Measurements from ENCODE around the gene CARS2. TPM values are rescaled to one million over a fixed set of nuclear protein-coding genes. Genes with fewer than 3 reads are reported as not detected.
"Not testable (repeated sequence)": the region's sequence is repeated elsewhere in the genome, so short reads cannot be mapped to it uniquely, and the experiment has no call there.

Gene CARS2
- total RNA-seq, 4 donors from 2014 or later: 49.0 to 78.1 (median 68.4) TPM

- TF ChIP-seq, protein P1, sequence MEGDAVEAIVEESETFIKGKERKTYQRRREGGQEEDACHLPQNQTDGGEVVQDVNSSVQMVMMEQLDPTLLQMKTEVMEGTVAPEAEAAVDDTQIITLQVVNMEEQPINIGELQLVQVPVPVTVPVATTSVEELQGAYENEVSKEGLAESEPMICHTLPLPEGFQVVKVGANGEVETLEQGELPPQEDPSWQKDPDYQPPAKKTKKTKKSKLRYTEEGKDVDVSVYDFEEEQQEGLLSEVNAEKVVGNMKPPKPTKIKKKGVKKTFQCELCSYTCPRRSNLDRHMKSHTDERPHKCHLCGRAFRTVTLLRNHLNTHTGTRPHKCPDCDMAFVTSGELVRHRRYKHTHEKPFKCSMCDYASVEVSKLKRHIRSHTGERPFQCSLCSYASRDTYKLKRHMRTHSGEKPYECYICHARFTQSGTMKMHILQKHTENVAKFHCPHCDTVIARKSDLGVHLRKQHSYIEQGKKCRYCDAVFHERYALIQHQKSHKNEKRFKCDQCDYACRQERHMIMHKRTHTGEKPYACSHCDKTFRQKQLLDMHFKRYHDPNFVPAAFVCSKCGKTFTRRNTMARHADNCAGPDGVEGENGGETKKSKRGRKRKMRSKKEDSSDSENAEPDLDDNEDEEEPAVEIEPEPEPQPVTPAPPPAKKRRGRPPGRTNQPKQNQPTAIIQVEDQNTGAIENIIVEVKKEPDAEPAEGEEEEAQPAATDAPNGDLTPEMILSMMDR (IDR thresholded peaks at IDR 0.05): no peak
- TF ChIP-seq POLR2A (IDR thresholded peaks at IDR 0.05): no peak
- Histone ChIP-seq H3K36me3 (no peaks in the 10 kb centered on the region), H3K4me1 (peaks cover 20 to 26% of the 10 kb centered on the region in 2 donors), H3K4me3 (replicated peaks in 1 of 3) (peak overlapping the region in 1 of 3 donors; percentile 64), H3K27ac (peak overlapping the region in 1 of 3 donors; percentile 38), H3K9me3 (no peaks in the 10 kb centered on the region), H3K27me3 (no peaks in the 10 kb centered on the region)
- intact Hi-C loops (cut with DNase I): loop anchor here (10.0 kb wide), 1 partner anchor 62 kb away; no protein-coding TSS in a partner anchor
- WGBS, 2 donors: 66 to 71% methylated on average over 7 to 8 of the region's 8 CpGs
- no peak for DNase-seq
Measured at GRCh38 chr13:110706570-110707372, 855 bp upstream of the CARS2 start.

- Histone ChIP-seq H3K27me3 (no peaks in the 10 kb centered on the region), H3K27ac (peak overlapping the region in 2 of 3 donors; percentile 46 to 57), H3K4me3 (replicated peaks in 1 of 3) (peak overlapping the region; percentile 45 to 67 (median 64)), H3K9me3 (no peaks in the 10 kb centered on the region), H3K36me3 (peaks cover 7 to 12% of the 10 kb centered on the region in 2 donors), H3K4me1 (peaks cover 14 to 21% of the 10 kb centered on the region in 2 donors)
- no peak for DNase-seq
- intact Hi-C loops (cut with DNase I): loop anchor here (10.0 kb wide), 1 partner anchor 61 kb away; no protein-coding TSS in a partner anchor
- 6 to 7% methylated on average over 12 of the region's 12 CpGs for WGBS, 2 donors
- TF ChIP-seq, protein P1 (IDR thresholded peaks at IDR 0.05): no peak
- TF ChIP-seq POLR2A (IDR thresholded peaks at IDR 0.05): no peak
Measured at GRCh38 chr13:110705356-110705825, 525 bp downstream of the CARS2 start.

DNA sequence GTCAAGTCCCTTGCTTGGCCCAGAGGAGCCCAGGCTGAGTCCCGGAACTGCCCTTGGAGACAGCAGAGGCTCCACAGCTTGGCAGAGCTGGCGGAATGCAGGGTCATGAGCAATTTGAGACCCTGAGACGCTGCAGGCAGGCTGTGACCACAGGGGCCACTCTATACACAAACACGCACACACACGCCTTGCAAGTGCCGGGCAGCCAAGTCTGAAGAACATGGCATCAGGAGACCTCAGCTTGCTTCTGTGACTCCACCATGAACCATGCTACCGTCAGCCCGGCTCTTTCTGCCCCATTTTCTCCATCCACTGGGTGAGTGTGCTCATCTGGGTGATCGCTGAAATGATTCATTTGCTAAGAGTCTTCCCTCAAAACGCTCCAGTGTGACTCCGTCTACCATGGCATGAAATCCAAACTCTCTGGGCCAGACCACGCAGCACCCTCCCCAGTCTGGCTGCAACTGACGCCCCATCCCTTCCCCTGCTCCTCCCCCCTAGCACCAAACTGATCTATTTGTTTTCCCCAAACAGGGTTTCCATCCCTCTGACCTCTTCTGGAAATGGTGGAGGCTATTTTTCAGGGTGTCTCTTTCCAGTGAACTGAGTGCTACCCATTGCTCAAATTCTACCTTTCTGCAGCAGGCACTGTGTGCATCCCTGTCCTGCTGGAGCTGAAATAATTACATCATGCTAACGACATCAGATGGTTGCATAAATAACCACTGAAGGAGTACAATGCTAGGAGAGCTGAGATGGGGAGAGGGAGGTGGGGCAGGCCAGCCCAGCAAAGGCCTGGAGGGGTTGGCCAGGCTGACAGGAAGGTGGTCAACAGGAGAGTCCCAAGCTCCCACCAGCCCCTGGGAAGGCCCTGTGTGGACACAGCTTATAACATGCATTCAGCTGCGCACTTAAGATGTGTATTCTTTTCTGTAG is 3.1 kb downstream of the CARS2 start:
- H3K4me1 ChIP-seq: peaks cover 14 to 21% of the 10 kb centered on the region in 2 donors
- H3K27me3 ChIP-seq: no peaks in the 10 kb centered on the region
- 83 to 84% methylated on average over 13 to 15 of the region's 15 CpGs for WGBS, 2 donors
- no peaks in the 10 kb centered on the region for H3K9me3 ChIP-seq
- no peak for DNase-seq
- intact Hi-C loops (cut with DNase I): loop anchor here (10.0 kb wide), 1 partner anchor 58 kb away; no protein-coding TSS in a partner anchor
- no peak for TF ChIP-seq POLR2A (IDR thresholded peaks at IDR 0.05)
- TF ChIP-seq, protein P1 (IDR thresholded peaks at IDR 0.05): no peak
- H3K27ac ChIP-seq: no peak overlapping the region
- H3K36me3 ChIP-seq: peaks cover 21 to 34% of the 10 kb centered on the region in 2 donors
- H3K4me3 ChIP-seq (replicated peaks in 1 of 3): no peak overlapping the region

DNA sequence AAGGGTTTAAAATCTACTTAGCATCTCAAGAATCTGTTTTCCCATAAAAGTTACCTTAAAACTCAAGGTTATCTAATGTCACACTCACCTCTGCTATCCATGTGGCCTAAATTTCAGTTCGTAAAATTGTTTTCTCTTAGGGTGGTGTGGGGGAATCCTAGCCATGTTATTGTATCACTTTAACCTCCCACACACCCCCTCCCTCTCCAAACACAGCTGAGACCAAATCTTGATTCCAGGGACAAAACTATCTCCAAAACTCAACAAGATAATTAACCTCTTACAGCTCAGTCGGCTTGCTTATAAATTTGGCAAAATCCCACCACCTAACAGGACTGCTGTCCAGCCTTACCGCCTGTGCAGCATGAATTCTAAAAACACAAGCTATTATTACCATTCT is 3.8 kb downstream of the CARS2 start:
- peaks cover 14 to 21% of the 10 kb centered on the region in 2 donors for H3K4me1 ChIP-seq
- no peak for DNase-seq
- H3K27ac ChIP-seq: no peak overlapping the region
- intact Hi-C loops (cut with DNase I): loop anchor here (10.0 kb wide), 1 partner anchor 57 kb away; no protein-coding TSS in a partner anchor
- H3K4me3 ChIP-seq (replicated peaks in 1 of 3): no peak overlapping the region
- no peaks in the 10 kb centered on the region for H3K9me3 ChIP-seq
- H3K27me3 ChIP-seq: no peaks in the 10 kb centered on the region
- TF ChIP-seq, protein P1 (IDR thresholded peaks at IDR 0.05): no peak
- TF ChIP-seq POLR2A (IDR thresholded peaks at IDR 0.05): no peak
- 52 to 53% methylated on average over 3 of the region's 3 CpGs for WGBS, 2 donors
- H3K36me3 ChIP-seq: peaks cover 22 to 35% of the 10 kb centered on the region in 2 donors

GRCh38 chr13:110701061-110701460 is 4.9 kb downstream of the CARS2 start:
- H3K36me3 ChIP-seq: peaks cover 27 to 35% of the 10 kb centered on the region in 2 donors
- intact Hi-C loops (cut with DNase I): loop anchor here (10.0 kb wide), 1 partner anchor 56 kb away; no protein-coding TSS in a partner anchor
- 96 to 99% methylated on average over 7 of the region's 7 CpGs for WGBS, 2 donors

More at GRCh38 chr13:110701061-110701460, 4.9 kb downstream of the CARS2 start:
- not testable (repeated sequence) for H3K27ac ChIP-seq; DNase-seq; H3K9me3 ChIP-seq; H3K4me3 ChIP-seq (replicated peaks in 1 of 3); H3K27me3 ChIP-seq
- H3K4me1 ChIP-seq: peaks cover 8 to 15% of the 10 kb centered on the region in 2 donors
